Left ventricle myocardium inferior (tissue), 1 donor: ENCODE data around the gene IL17RD. TPM values are rescaled to one million over a fixed set of nuclear protein-coding genes. Genes with fewer than 3 reads are reported as not detected.

Experiments used
- DNase-seq: peaks from one replicate; pipeline ENCODE4 v3.0.0-alpha.2; 2020
- H3K27ac ChIP-seq: fragments of 200-600 bp; replicated peaks from 2 replicates; pipeline ENCODE4 v1.8.0; 2021
- H3K27me3 ChIP-seq: fragments of 200-600 bp; 2 replicates; pipeline ENCODE4 v1.8.0; 2021; ENCODE audit warnings: low read depth
- H3K36me3 ChIP-seq: fragments of 200-600 bp; 2 replicates; pipeline ENCODE4 v1.8.0; 2021
- H3K4me1 ChIP-seq: fragments of 200-600 bp; 2 replicates; pipeline ENCODE4 v1.8.0; 2021
- H3K4me3 ChIP-seq: fragments of 200-600 bp; 2 replicates; pipeline ENCODE4 v1.8.0; 2021; ENCODE audit warnings: mild to moderate bottlenecking, moderate library complexity
- H3K9me3 ChIP-seq: fragments of 200-600 bp; replicated peaks from 2 replicates; pipeline ENCODE4 v1.8.0; 2021
- CTCF ChIP-seq: fragments of 200-600 bp; IDR thresholded peaks from 2 replicates; pipeline ENCODE4 v1.8.0; 2021; ENCODE audit warnings: antibody characterized with exemption, mild to moderate bottlenecking, borderline replicate concordance
- intact Hi-C: fragments of 100-400 bp; cut with micrococcal nuclease; formaldehyde crosslinking; loops from one replicate; pipeline ENCODE4 v1.11.0; 2022
- total RNA-seq: library from RNA; stranded (reverse); fragmentation: NEBNext Ultra II Directional; extraction: Animal tissue kit (Norgen Biotek cat#: 25700); gene quantifications from one replicate; pipeline ENCODE4 v1.2.1, GENCODE V29; 2021
- donor health status: DM: no; HTN: yes; CAD: no; lungs with severe emphysema.

The IL17RD gene
- total RNA-seq, 1 donor from 2014 or later = 9.6 TPM

GRCh38 chr3:57140894-57141293 is 24.3 kb downstream of the IL17RD start:
- Histone ChIP-seq H3K27ac (no peak overlapping the region), H3K27me3 (no peaks in the 10 kb centered on the region), H3K4me1 (peaks cover 38% of the 10 kb centered on the region), H3K36me3 (no peaks in the 10 kb centered on the region), H3K4me3 (no peak overlapping the region), H3K9me3 (no peaks in the 10 kb centered on the region)
- intact Hi-C loops = no loop called here
- no peak for DNase-seq
- no peak for TF ChIP-seq CTCF

- Histone ChIP-seq H3K27ac (no peak overlapping the region), H3K27me3 (no peaks in the 10 kb centered on the region), H3K9me3 (no peaks in the 10 kb centered on the region), H3K4me3 (no peak overlapping the region), H3K36me3 (no peaks in the 10 kb centered on the region), H3K4me1 (peaks cover 13% of the 10 kb centered on the region)
- TF ChIP-seq CTCF = no peak
- no peak for DNase-seq
- intact Hi-C loops = no loop called here
Measured at GRCh38 chr3:57135964-57136719, 29.0 kb downstream of the IL17RD start.

GRCh38 chr3:57133157-57133556 is 32.0 kb downstream of the IL17RD start:
- H3K9me3 ChIP-seq = no peaks in the 10 kb centered on the region
- no peak overlapping the region for H3K4me3 ChIP-seq
- no peak overlapping the region for H3K27ac ChIP-seq
- no peak for TF ChIP-seq CTCF
- H3K27me3 ChIP-seq = no peaks in the 10 kb centered on the region
- intact Hi-C loops = no loop called here
- DNase-seq = no peak
- peaks cover 26% of the 10 kb centered on the region for H3K4me1 ChIP-seq
- H3K36me3 ChIP-seq = no peaks in the 10 kb centered on the region

- Histone ChIP-seq H3K27me3 (no peaks in the 10 kb centered on the region), H3K36me3 (no peaks in the 10 kb centered on the region), H3K4me1 (peaks cover 26% of the 10 kb centered on the region), H3K4me3 (no peak overlapping the region), H3K27ac (no peak overlapping the region), H3K9me3 (no peaks in the 10 kb centered on the region)
- no peak for TF ChIP-seq CTCF
- DNase-seq = no peak
- intact Hi-C loops = no loop called here
Measured at GRCh38 chr3:57132674-57133073, 32.5 kb downstream of the IL17RD start.

- no peak for DNase-seq
- Histone ChIP-seq H3K36me3 (no peaks in the 10 kb centered on the region), H3K27ac (no peak overlapping the region), H3K4me3 (no peak overlapping the region), H3K27me3 (no peaks in the 10 kb centered on the region), H3K4me1 (peaks cover 32% of the 10 kb centered on the region), H3K9me3 (no peaks in the 10 kb centered on the region)
- intact Hi-C loops = no loop called here
- no peak for TF ChIP-seq CTCF
Measured at GRCh38 chr3:57131210-57131588, 34.0 kb downstream of the IL17RD start.
